ENCODE results near the gene ELMO1.

ELMO1 gene

GRCh38 chr7:36821617-36822016, 627.0 kb downstream of the ELMO1 start:
- in situ Hi-C loops (cut with MboI; ENCODE audit: low sequenced_read_pairs) = no loop called here

- in situ Hi-C loops (cut with MboI; ENCODE audit: low sequenced_read_pairs) = no loop called here
Observed at GRCh38 chr7:36820527-36821170, 628.0 kb downstream of the ELMO1 start.

GRCh38 chr7:36819639-36820038, 629.0 kb downstream of the ELMO1 start:
- in situ Hi-C loops (cut with MboI; ENCODE audit: low sequenced_read_pairs) = no loop called here

- in situ Hi-C loops (cut with MboI; ENCODE audit: low sequenced_read_pairs) = no loop called here
Observed at GRCh38 chr7:36814311-36814710, 634.4 kb downstream of the ELMO1 start.

- in situ Hi-C loops (cut with MboI; ENCODE audit: low sequenced_read_pairs) = no loop called here
Observed at GRCh38 chr7:36811807-36812206, 636.9 kb downstream of the ELMO1 start.

- in situ Hi-C loops (cut with MboI; ENCODE audit: low sequenced_read_pairs) = no loop called here
Observed at GRCh38 chr7:36810489-36810888, 638.2 kb downstream of the ELMO1 start.

- in situ Hi-C loops (cut with MboI; ENCODE audit: low sequenced_read_pairs) = no loop called here
Observed at GRCh38 chr7:36810032-36810431, 638.6 kb downstream of the ELMO1 start.

- in situ Hi-C loops (cut with MboI; ENCODE audit: low sequenced_read_pairs) = no loop called here
Observed at GRCh38 chr7:36809510-36809909, 639.2 kb downstream of the ELMO1 start.

GRCh38 chr7:36809086-36809485, 639.6 kb downstream of the ELMO1 start:
- in situ Hi-C loops (cut with MboI; ENCODE audit: low sequenced_read_pairs) = no loop called here

DNA sequence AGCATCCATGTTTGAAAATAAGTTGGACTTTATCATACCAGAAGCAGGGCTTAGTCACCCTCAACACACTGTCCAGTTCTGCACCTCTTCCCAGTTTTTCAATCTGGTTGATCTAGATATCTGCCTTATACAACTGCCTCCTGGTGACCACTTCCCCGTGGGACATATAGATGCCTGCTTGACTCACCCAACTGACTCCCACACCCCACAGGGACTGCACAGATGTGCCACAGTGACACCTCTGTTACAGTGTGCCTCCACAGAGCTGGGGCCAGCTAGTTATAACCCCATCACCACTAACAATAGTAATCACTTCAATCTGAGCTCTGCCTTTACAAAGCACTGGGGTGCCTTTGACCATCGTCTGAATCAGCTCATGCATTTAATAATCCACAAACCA, 641.8 kb downstream of the ELMO1 start:
- in situ Hi-C loops (cut with MboI; ENCODE audit: low sequenced_read_pairs) = no loop called here

Data from hTERT RPE-1 (cell line).